ENCODE results near the gene BANF2.

Gene BANF2

DNA sequence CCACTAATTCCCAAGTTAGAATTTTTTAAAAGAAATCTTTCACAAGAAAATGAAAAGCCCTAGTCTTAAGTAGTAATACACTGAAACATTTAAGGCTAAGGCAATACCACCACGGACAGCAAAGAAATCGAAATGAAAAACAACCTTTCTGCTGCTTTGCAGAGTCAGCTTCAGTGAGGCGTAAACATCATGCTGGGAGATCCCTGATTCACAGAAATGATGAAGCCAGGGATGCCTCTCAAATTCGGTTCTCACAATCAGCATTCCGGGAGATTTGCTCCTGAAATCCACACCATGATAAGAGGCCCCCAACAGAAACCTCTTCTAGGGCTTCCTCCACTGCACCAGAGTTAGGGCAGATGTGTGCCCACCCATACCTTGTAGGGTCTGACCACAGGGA lies 36.3 kb upstream of the BANF2 start:
- DNase-seq (ENCODE audit: extremely low read depth in 1 of 2, low read depth in 1 of 2), result no peak

DNA sequence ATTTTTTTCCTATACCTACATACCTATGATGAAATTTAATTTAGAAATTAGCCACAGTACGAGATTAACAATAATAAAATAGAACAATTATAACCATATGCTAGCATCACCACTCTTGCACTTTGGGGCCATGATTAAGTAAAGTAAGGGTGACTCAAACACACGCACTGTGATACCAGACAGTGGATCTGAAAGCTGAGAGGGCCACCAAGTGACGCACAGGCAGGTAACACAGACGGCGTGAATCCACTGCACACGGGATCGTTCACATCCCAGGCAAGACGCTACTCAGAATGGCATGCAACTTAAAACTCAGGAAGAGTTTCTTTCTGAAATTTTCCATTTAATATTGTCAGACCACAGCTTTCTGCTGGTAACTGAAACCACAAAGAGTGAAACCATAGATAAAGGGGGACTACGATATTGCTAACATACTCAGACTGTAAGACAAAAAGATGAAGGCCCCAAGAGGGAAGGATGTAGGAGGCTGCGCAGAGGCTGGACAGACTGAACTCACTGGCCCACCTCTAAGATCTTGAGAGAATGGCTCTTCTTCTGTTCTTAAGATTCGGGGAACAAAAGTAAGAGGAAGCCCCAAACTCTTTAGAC lies 35.6 kb upstream of the BANF2 start:
- DNase-seq (ENCODE audit: extremely low read depth in 1 of 2, low read depth in 1 of 2), result no peak

DNA sequence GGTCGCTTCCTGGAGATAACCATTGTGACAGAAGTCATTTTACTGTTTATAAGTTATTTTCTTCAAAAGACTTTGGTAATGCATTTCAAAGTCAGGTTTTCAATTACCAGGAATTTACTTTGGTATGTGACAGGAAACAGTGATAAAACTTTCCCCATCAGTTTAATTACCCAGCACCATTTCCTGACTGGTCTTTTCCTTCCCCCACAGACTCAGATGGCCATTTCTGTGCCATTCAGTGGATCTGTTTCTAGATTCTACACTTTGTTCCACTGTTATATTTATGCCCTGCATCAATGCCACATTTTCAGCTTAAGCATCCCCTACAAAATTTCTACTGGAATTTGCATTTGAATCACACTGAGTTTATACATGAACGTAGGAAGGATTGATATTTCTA lies 34.0 kb upstream of the BANF2 start:
- no peak for DNase-seq (ENCODE audit: extremely low read depth in 1 of 2, low read depth in 1 of 2)

DNA sequence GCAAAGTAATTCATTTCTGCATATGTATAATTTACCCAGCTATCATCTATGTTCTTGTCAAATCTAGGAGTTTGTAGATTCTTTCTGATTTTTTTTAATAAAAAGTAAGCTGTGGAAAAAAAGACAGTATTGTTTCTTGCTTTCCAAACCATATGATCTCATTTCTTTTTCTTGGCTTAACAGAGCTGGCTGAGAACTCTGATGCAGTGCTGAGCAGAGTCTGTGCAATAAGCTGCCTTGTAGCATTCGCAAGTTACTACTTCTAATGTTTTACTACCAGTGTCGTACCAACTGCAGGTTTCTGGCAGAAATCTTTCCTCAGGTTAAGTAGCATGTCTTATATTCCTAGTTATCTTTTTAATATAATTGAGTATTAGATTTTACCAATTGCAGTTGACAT lies 33.3 kb upstream of the BANF2 start:
- DNase-seq (ENCODE audit: extremely low read depth in 1 of 2, low read depth in 1 of 2), result no peak

DNA sequence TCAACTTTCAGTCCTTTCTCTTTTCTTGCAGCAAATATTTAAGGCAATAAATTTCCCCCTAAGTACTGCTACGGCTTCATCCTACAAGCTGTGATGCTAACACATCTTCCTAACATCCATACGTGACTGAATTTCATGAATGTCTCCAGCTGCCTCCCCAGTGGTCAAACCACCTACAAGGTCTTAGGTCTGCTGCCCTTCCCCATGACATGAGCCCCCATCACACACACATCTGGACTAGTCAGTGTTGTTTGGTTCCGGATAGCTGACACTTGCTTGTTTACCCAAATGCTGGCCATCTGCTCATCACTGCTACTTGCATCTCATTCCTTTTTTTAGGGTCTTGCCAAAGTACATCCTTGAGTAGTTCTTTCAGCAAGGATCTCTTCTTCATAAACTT lies 32.3 kb upstream of the BANF2 start:
- DNase-seq (ENCODE audit: extremely low read depth in 1 of 2, low read depth in 1 of 2), result no peak

DNA sequence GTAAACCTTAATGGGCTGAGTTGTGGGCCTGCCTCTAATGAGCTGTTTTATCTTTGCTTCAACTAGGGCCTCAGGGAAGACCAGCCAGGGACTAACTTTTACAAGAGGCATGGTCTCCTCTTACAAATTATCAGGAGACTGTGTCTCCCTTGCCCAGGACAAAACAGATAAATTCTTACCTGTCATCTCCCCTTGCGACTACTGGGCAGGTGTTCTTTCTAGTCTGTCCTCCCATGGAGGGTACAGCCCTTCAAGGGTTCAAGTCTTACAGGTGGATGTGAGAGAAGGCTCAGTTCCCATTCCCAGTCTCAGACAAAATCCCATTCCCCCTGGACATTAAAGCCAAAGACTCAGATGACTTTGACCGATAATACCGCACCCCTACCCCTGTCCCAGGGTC lies 31.3 kb upstream of the BANF2 start:
- no peak for DNase-seq (ENCODE audit: extremely low read depth in 1 of 2, low read depth in 1 of 2)

DNA sequence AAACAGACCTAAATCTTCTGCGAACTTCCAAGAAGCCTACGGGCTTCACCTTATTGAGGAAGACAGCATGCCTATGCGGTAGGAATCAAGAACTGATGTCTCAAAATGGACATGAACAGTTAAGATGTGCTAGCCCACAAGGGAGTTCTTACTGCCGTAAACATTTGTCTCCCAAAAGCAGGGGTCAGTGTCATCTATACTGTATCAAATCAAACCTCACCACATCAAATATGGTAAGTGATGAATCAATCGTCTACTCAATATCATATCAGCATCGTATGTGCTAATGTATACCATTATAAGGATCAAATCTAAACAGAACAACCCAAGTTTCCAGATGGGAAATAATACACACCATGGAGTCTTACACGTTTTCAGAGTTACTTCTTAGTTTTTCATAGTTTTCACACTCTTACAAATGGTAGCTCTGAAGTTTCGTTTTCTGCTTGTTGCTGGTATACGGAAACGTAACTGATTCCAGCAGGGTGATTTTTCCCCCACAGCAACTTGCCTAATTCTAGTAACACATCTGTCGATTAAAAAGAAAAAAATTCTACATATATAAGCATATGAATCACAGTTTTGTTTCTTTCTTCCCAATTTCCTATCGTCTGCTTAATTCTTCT lies 30.3 kb upstream of the BANF2 start:
- no peak for DNase-seq (ENCODE audit: extremely low read depth in 1 of 2, low read depth in 1 of 2)

DNA sequence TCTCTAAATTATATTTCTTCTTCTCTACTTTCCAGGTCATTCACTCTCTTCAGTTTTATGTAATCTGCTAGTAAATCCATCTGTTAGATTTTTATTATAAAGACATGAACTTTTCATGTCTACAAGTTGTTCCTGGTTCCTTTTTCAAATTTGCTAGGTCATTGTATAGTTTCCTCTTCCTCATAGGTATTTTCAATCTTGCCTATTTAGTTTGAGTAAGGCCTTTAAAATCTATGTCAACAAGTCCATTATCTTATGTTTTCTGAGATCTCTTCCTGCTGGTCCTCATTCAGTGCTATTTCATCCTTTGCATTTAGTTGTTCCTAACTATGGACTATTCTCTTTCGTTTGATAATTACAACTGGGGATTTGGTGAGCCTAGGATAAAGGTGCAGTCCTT lies 28.8 kb upstream of the BANF2 start:
- no peak for DNase-seq (ENCODE audit: extremely low read depth in 1 of 2, low read depth in 1 of 2)

DNA sequence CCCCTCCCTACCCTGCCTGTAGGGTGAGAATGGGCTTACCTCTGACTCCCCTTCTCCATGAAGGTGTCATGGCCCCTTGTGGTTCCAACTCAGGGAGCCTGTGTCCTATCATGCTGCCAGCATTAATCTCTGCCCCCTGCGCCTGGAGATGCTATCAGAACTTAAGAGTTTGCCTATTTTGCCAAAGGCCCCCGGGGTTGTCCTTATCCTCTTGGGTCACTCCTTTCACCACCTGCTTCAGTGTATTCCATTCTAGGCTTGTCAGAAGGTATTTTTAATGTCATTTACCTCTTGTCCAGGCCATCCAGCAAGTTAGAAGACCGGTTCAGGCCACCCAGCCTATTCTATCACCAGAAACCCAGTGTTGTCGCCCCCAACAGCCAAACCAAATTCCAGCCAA lies 28.2 kb upstream of the BANF2 start:
- DNase-seq (ENCODE audit: extremely low read depth in 1 of 2, low read depth in 1 of 2), result no peak

DNA sequence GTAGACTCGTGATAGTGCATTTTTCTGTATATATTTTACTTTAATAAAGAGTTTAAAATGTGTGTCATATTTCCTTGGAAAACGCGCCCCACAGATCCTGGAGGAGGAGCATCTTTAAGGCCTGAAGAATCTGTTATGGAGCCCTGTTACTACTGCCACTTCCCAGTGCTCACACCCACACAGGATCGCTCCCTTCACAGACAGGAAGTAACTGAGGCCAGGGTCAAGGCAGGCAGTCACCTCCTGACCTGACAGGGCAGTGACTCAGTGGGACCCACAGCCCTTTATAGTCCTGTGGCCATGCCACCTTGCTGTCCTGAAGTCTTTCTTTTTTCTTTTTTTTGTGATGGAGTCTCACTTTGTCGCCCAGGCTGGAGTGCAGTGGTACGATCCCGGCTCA lies 26.7 kb upstream of the BANF2 start:
- no peak for DNase-seq (ENCODE audit: extremely low read depth in 1 of 2, low read depth in 1 of 2)

DNA sequence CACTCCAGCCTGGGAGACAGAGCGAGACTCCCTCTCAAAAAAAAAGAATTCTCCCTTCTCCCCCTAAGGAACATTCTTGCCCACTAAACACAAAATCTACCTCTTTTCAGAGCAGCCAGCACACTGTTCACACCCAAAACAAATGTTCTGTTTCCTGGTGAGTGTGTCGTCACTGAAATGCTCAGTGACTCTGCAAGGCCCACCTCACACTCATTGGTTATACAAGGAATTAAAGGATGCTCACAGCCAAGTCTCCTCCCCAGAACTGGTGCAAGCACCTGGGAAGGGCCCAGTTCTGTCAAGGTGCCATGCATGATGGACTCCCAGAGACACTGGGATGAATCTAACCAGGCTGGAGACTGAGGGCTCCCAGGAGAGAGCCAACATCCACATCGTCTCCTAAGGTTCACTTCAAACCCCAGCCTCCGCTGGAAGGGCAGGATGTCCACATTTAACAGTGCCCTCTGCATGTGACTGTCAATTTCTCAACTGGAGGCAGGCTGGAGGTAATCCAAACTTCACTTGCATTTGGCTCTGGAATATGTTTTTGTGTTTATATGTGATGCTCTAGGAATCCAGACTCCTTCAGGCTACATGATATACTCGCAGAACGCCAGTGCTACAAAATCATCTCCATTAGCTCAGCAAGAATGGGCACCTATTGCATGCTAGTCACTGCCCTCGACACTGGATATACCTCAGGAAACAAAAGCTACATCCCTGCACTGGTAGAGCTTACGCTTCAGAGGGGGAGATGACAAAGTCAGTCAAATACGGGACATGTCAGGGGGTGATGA lies 24.8 kb upstream of the BANF2 start:
- DNase-seq (ENCODE audit: extremely low read depth in 1 of 2, low read depth in 1 of 2), result no peak

DNA sequence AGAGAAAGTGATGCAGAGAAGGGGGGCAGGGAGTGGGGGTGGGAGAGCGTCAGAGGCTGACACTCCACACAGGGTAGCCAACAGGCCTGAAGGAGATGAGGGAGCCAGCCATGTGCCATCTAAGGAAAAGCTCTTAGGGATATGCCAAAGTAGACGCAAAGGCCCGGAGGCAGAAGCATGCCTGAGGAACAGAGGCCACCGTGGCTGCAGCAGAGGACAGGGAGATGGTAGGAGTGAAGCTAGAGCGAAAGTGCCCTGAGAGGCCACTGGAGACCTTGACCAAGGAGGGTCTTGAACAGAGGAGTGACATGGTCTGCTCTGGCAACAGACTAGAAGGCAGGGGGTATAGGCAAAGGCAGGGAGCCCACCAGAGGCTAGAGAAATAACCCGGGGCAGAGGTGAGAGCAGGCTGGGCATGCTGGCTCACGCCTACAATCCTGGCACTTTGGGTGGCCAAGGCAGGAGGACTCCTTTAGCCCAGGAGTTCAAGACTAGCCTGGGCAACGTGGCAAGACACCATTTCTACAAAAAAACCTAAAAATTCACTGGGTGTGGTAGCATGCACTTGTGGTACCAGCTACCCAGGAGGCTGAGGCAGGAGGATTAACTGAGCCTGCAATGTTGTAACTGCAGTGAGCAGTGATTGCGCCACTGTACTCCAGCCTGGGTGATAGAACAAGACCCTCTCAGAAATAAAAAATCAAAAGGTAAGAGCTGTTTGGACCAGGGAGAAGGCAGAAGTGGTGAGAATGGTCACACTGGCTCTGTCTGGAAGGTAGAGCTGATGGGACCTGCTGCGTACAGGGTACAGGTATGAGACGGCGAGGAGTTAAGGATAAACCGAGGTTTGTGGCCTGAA lies 24.0 kb upstream of the BANF2 start:
- DNase-seq (ENCODE audit: extremely low read depth in 1 of 2, low read depth in 1 of 2), result no peak

DNA sequence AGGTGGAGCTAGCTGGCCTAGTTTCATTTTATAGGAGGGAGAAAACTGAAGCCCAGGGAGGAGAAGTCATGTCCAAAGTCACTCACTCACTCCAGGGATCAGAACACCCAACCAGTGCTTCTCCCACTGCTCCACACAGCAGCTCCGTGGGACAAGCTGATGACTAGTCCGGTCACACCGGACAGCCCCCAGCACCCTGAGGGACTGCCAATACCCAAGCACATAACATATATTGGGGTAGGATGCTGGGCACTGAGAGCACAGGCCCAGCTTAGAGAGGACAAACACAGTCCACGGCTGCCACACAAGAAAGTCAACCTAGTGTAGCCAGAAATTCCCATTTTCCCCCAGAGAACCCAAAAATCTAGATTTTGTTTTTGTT lies 23.4 kb upstream of the BANF2 start:
- DNase-seq (ENCODE audit: extremely low read depth in 1 of 2, low read depth in 1 of 2), result no peak

DNA sequence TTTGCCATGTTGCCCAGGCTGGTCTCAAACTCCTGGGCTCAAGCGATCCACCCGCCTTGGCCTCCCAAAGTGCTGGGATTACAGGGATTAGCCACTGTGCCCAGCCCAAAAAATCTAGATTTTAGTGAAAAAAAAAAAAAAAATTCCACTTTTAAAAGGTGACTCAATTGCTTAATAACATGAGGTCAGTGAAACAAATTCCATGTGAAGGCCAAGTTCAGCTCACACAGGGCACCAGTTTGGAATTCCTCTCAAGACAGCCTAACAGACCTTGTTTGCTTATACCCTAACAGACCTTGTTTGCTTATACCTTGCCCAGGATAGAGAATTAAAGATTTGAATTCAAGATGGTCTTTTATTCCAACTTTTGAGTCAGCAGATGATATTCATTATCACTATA lies 22.8 kb upstream of the BANF2 start:
- no peak for DNase-seq (ENCODE audit: extremely low read depth in 1 of 2, low read depth in 1 of 2)

DNA sequence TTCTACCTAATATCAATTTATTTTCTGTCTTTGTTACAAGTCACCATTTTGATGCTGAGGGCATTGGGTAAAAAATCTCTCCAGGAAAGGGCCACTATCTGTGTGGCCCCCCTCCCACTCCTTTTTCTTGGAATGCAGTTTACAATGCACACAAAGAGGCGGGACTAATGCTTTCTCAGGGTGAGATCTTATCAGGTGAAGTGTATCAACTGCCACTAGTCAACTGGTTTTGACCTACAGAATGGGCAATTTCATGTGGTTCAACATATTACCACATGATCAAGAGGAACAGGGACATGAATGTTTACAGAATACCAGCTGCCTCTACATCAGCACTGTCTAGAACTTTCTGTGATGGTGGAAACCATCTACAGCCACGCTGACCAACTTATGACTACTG lies 21.5 kb upstream of the BANF2 start:
- no peak for DNase-seq (ENCODE audit: extremely low read depth in 1 of 2, low read depth in 1 of 2)

DNA sequence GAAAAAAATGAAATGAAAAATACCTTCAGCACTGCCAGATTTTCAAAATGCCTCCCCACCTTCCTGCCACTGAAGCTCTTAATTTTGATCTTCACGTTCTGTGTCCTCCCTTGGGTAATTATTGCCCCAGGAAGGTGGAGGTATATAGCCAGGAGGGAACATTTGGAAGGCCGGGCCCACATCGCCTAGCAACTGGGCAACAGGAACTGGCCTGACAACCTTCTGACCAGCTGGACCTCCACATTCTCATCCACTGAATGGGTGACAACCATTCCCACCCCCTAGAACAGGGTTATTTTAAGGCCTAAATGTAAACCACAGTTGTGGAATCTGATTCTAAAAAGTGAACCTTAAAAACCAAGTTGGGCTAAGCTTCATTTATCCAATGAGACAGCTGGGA lies 20.9 kb upstream of the BANF2 start:
- no peak for DNase-seq (ENCODE audit: extremely low read depth in 1 of 2, low read depth in 1 of 2)

DNA sequence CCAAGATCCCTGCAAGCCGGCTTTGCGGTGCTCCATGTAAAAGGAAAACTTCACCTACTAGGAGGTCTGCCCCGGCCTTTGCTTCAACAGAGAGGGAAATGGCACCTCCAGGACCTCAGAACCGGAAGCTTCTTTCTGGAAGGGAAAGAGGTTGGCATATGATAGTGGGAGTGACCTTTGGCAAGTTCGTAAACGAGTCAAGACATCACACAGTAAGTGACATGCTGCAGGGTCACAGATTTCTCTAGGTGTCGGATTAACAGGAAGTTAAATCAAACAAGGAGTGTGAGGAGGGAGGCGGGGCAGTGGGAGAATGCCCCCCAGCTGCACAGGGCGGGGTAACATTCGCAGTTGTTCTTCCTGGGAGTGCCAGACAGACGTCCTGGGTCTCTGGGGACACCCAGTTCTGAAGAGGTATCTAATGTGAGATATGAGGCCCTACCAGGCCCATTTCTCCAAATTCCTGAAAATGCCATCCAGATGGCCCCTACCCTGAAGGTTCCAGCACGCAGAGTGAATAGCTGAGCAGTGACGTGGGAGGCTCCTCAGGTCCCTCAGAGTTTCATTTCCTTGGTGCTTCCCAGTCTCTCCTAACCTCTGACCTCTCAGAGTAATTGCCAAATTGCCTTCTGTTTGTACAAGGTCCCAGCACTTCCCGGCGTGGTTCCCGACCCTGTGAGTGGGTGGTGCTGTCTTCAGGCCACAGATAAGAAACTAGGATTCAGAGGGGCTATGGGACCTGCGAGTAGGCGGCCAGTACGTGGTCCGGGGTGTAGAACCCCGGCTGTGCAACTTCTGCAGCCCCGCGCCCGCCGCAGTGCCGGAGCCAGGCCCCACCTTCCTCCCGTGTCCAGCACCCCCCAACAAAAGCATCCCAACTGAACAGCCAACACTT lies 19.6 kb upstream of the BANF2 start:
- DNase-seq (ENCODE audit: extremely low read depth in 1 of 2, low read depth in 1 of 2), result no peak

DNA sequence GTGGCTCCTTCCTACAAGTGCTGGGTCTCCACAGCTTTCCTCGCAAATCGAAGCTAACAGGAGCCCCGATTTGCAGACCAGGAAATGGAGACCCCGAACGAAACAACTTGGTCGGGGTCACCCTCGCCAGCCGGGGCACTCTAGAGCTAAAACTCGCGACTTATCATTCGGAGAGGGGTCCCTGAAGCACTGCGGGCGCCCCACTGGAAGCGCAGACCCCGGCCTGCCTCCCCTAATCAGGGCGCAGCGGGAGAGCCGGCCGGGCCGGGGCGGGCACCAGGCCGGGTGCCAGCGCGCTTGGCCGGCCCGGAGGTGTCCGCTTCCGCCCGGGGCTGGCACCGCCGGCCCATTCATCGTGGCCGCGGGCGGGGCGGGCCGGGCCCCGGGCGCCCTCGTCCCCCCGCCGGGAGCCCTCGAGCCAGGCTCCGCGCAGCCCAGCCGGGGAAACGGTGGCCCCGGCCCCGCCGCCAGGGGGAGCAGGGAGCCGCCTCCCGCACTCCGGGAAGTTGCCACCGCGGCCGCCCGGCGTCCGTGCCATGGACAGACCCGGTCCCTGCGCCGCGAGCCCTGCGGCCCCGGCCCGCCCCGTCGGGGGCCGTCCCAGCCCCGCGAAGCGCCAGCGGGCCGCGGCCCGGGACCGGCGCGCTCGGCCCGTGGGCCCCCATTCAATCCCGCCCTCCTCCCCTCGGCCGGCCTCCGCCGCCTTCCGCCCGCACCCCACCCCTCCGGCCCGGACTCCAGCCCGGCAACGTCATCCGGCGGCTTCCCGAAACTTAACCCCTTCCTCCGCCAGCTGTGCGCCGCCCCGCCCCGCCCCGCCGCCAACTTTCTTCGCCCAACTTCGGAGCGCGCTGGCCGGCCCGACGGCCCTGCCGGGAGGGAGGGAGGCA lies 18.7 kb upstream of the BANF2 start:
- DNase-seq (ENCODE audit: extremely low read depth in 1 of 2, low read depth in 1 of 2), result peak; percentile 41 to 74

DNA sequence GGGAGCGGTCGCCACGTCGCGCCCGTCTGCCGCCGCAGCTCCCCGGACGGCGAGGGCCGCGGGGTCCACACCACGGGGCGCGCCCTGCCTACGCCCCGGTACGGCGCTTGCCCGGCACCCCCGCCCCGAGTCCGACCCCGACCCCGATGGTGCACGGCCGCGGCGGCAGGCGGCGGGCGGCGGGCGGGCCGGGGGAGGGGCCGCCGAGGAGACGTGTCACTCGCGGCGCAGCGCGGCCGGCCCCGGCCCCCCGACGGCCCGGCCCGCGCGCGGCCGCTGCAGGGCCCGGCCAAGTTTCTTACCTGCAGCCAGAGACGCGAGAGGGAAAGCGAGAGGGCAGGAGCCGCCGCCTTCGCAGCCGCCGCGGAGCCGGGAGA lies 18.1 kb upstream of the BANF2 start:
- peak in 1 of 2 donors; percentile 19 for DNase-seq (ENCODE audit: extremely low read depth in 1 of 2, low read depth in 1 of 2)

All from activated CD8-positive, alpha-beta memory T cell treated with anti-CD3 and anti-CD28 coated beads for 1 hour (primary cell).